ENCODE results near the gene RAP1GAP2.

Gene RAP1GAP2

GRCh38 chr17:2825253-2825970 is 29.2 kb downstream of the RAP1GAP2 start:
- H3K4me3 ChIP-seq (ENCODE audit: low read depth, low read length): no peak overlapping the region
- no peak for TF ChIP-seq CTCF (IDR thresholded peaks at IDR 0.05; ENCODE audit: low read depth, low read length)

GRCh38 chr17:2828397-2829038 is 32.3 kb downstream of the RAP1GAP2 start:
- H3K4me3 ChIP-seq (ENCODE audit: low read depth, low read length): no peak overlapping the region
- TF ChIP-seq CTCF (IDR thresholded peaks at IDR 0.05; ENCODE audit: low read depth, low read length): peak; percentile 86

GRCh38 chr17:2830678-2831077 is 34.4 kb downstream of the RAP1GAP2 start:
- TF ChIP-seq CTCF (IDR thresholded peaks at IDR 0.05; ENCODE audit: low read depth, low read length): no peak
- H3K4me3 ChIP-seq (ENCODE audit: low read depth, low read length): no peak overlapping the region

- TF ChIP-seq CTCF (IDR thresholded peaks at IDR 0.05; ENCODE audit: low read depth, low read length): no peak
- no peak overlapping the region for H3K4me3 ChIP-seq (ENCODE audit: low read depth, low read length)
These were observed 39.5 kb downstream of the RAP1GAP2 start for GRCh38 chr17:2835780-2836179.

GRCh38 chr17:2837147-2837561 is 40.9 kb downstream of the RAP1GAP2 start:
- TF ChIP-seq CTCF (IDR thresholded peaks at IDR 0.05; ENCODE audit: low read depth, low read length): no peak
- H3K4me3 ChIP-seq (ENCODE audit: low read depth, low read length): no peak overlapping the region

GRCh38 chr17:2841606-2842005 is 45.4 kb downstream of the RAP1GAP2 start:
- no peak for TF ChIP-seq CTCF (IDR thresholded peaks at IDR 0.05; ENCODE audit: low read depth, low read length)
- no peak overlapping the region for H3K4me3 ChIP-seq (ENCODE audit: low read depth, low read length)

GRCh38 chr17:2842464-2842863 is 46.2 kb downstream of the RAP1GAP2 start:
- TF ChIP-seq CTCF (IDR thresholded peaks at IDR 0.05; ENCODE audit: low read depth, low read length): no peak
- H3K4me3 ChIP-seq (ENCODE audit: low read depth, low read length): no peak overlapping the region
